Measurements from ENCODE around the gene TET2.
A peak's percentile ranks its signal among the peaks of the same experiment; 100 is the strongest.
"Not testable (repeated sequence)": the region's sequence is repeated elsewhere in the genome, so short reads cannot be mapped to it uniquely, and the experiment has no call there.

Gene TET2

DNA sequence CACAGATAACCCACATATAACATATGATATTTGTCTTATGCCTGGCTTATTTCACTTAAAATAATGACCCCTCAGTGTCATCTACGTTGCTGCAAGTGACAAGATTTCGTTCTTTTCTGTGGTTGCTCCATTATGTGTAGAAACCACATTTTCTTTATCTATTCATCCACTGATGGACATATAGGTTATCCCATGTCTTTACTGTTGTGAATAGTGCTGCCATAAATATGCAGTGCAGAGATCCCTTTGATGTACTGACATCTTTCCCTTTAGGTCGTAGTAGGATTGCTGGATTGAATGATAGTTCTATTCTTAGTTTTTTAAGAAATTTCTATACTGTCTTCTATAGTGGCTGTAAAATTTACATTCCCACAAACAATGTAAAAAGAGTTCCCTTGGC lies 135.8 kb downstream of the TET2 start:
- H3K27me3 Mint-ChIP-seq (ENCODE audit: low read depth): no peaks in the 10 kb centered on the region

GRCh38 chr4:105283501-105283900 lies 136.8 kb downstream of the TET2 start:
- H3K36me3 Mint-ChIP-seq (ENCODE audit: low read depth): peaks cover 6% of the 10 kb centered on the region
- no peak overlapping the region for H3K4me3 Mint-ChIP-seq
- H3K27me3 Mint-ChIP-seq (ENCODE audit: low read depth): no peaks in the 10 kb centered on the region
- H3K27ac Mint-ChIP-seq: no peak overlapping the region
- peaks cover 24% of the 10 kb centered on the region for H3K9me3 Mint-ChIP-seq
- no peak for DNase-seq (ENCODE audit: low spot score)
- H3K4me1 Mint-ChIP-seq (ENCODE audit: low read depth): peaks cover 6% of the 10 kb centered on the region

More for the DNA sequence above, 135.8 kb downstream of the TET2 start:
- no peak overlapping the region for H3K4me3 Mint-ChIP-seq
- DNase-seq (ENCODE audit: low spot score): no peak
- H3K9me3 Mint-ChIP-seq: peaks cover 16% of the 10 kb centered on the region
- peaks cover 6% of the 10 kb centered on the region for H3K4me1 Mint-ChIP-seq (ENCODE audit: low read depth)
- H3K36me3 Mint-ChIP-seq (ENCODE audit: low read depth): peaks cover 4% of the 10 kb centered on the region
- H3K27ac Mint-ChIP-seq: no peak overlapping the region

DNA sequence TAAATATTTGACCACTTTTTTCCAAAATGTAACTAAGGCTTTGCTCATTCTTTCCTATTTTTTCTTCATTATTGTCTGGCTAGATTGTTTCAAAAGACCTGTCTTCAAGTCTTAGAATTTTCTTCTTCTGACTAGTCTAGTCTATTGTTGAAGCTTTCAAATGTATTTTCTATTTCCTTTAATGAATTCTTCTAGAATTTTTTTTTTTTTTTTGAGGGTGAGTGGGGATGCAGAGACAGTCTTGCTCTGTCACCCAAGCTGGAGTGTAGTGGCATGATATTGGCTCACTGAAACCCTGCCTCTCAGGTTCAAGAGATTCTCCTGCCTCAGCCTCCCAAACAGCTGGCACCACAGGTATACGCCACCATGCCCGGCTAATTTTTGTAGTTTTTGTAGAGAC lies 141.4 kb downstream of the TET2 start:
- Mint-ChIP-seq H3K27me3 (ENCODE audit: low read depth) (no peaks in the 10 kb centered on the region), H3K4me3 (no peak overlapping the region), H3K4me1 (ENCODE audit: low read depth) (peaks cover 5% of the 10 kb centered on the region), H3K36me3 (ENCODE audit: low read depth) (peaks cover 8% of the 10 kb centered on the region), H3K27ac (no peak overlapping the region), H3K9me3 (peaks cover 30% of the 10 kb centered on the region)
- no peak for DNase-seq (ENCODE audit: low spot score)

DNA sequence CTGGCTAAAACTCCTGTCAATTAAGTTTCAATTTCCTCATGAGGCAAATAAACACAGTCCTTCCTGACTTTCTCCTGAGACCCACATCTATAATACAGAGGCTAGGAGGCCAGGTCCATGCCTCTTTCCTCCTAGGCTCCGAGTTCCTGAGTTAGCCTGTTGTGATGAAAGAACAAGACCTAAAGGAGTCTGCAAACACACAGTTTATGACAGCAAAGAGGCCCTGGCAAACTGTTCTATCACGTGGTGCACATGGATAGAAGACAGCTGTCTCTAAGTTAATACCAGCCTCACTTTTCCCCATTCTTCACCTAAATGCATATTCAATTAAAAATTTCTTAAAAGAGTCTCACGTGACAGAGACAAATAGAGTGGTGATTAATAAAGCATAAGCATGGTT lies 145.2 kb downstream of the TET2 start:
- Mint-ChIP-seq H3K36me3 (ENCODE audit: low read depth) (peaks cover 8% of the 10 kb centered on the region), H3K27me3 (ENCODE audit: low read depth) (no peaks in the 10 kb centered on the region), H3K9me3 (peaks cover 22% of the 10 kb centered on the region), H3K4me1 (ENCODE audit: low read depth) (peaks cover 2% of the 10 kb centered on the region), H3K4me3 (no peak overlapping the region), H3K27ac (no peak overlapping the region)
- no peak for DNase-seq (ENCODE audit: low spot score)

GRCh38 chr4:105293360-105293759 lies 146.7 kb downstream of the TET2 start:
- H3K4me1 Mint-ChIP-seq (ENCODE audit: low read depth): no peaks in the 10 kb centered on the region
- peaks cover 13% of the 10 kb centered on the region for H3K9me3 Mint-ChIP-seq
- H3K4me3 Mint-ChIP-seq: no peak overlapping the region
- H3K27me3 Mint-ChIP-seq (ENCODE audit: low read depth): no peaks in the 10 kb centered on the region
- no peak overlapping the region for H3K27ac Mint-ChIP-seq
- peaks cover 6% of the 10 kb centered on the region for H3K36me3 Mint-ChIP-seq (ENCODE audit: low read depth)
- no peak for DNase-seq (ENCODE audit: low spot score)

- H3K9me3 Mint-ChIP-seq: peaks cover 18% of the 10 kb centered on the region
- no peaks in the 10 kb centered on the region for H3K27me3 Mint-ChIP-seq (ENCODE audit: low read depth)
- no peak overlapping the region for H3K27ac Mint-ChIP-seq
- DNase-seq (ENCODE audit: low spot score): no peak
- H3K4me3 Mint-ChIP-seq: no peak overlapping the region
- H3K4me1 Mint-ChIP-seq (ENCODE audit: low read depth): no peaks in the 10 kb centered on the region
- H3K36me3 Mint-ChIP-seq (ENCODE audit: low read depth): peaks cover 6% of the 10 kb centered on the region
These were observed 150.0 kb downstream of the TET2 start for GRCh38 chr4:105296672-105297071.

- not testable (repeated sequence) for H3K27ac Mint-ChIP-seq; H3K27me3 Mint-ChIP-seq (ENCODE audit: low read depth); DNase-seq (ENCODE audit: low spot score); H3K4me1 Mint-ChIP-seq (ENCODE audit: low read depth); H3K4me3 Mint-ChIP-seq; H3K36me3 Mint-ChIP-seq (ENCODE audit: low read depth)
- H3K9me3 Mint-ChIP-seq: peaks cover 42% of the 10 kb centered on the region
These were observed 152.4 kb downstream of the TET2 start for GRCh38 chr4:105299027-105299426.

DNA sequence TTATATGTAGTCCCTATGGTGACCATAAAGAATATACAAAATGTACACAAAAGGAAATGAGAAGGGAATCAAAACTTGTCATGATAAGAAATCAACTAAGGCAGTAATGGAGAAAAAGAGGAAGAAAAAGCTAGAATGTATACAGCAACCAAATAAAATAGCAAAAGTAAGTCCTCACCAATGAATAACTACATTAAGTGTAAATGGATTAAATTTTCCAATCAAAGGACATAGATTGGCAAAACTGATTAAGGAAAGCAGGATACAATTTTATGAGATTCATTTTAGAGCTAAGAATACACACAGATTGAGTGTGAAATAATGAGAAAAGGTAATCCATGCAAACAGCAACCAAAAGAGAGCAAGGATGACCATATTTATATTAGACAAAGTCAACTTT lies 157.4 kb downstream of the TET2 start:
- Mint-ChIP-seq H3K36me3 (ENCODE audit: low read depth) (peaks cover 4% of the 10 kb centered on the region), H3K4me1 (ENCODE audit: low read depth) (peaks cover 20% of the 10 kb centered on the region), H3K27ac (no peak overlapping the region), H3K4me3 (no peak overlapping the region), H3K9me3 (peaks cover 43% of the 10 kb centered on the region), H3K27me3 (ENCODE audit: low read depth) (no peaks in the 10 kb centered on the region)
- DNase-seq (ENCODE audit: low spot score): no peak

DNA sequence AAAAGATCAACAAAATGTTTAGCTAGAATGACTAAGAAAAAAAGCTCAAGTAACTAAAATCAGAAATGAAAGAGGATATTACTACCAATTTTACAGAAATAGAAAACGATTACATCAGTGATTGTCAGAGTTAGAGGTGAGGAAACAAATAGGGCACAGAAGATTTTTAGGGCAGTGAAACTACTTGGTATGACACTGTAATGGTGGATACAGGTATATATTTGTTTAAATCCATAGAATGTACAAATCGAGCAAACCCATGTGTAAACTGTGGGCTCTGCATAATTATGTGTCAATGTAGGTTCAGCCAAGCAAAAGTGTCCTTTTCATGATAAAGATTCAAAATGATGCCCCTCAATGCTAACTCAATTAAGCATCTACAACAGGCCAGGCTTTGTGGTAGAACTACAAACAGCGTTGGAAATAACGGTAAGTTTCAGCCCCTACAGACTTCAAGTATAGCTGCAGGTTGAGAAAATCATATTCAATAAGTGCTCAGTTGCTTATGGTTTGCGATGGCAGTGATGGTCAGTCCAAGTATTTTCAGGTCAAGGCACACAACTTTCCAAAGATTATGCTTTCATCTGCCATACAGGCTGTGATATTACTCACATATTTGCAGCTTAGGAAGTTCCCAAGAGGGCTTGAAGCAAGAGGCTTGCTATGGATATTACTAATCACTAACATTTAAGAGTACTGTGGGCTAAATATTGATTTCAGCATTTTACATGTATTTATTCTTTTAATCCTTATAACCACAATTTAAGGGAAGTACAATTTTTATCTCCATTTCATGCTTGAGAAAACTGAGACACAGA lies 158.6 kb downstream of the TET2 start:
- Mint-ChIP-seq H3K4me3 (no peak overlapping the region), H3K36me3 (ENCODE audit: low read depth) (peaks cover 4% of the 10 kb centered on the region), H3K4me1 (ENCODE audit: low read depth) (peaks cover 20% of the 10 kb centered on the region), H3K27me3 (ENCODE audit: low read depth) (no peaks in the 10 kb centered on the region), H3K9me3 (peaks cover 43% of the 10 kb centered on the region), H3K27ac (peak overlapping the region; percentile 20)
- peak; percentile 6 for DNase-seq (ENCODE audit: low spot score)

- peaks cover 20% of the 10 kb centered on the region for H3K4me1 Mint-ChIP-seq (ENCODE audit: low read depth)
- no peaks in the 10 kb centered on the region for H3K27me3 Mint-ChIP-seq (ENCODE audit: low read depth)
- peaks cover 2% of the 10 kb centered on the region for H3K36me3 Mint-ChIP-seq (ENCODE audit: low read depth)
- peak; percentile 81 for DNase-seq (ENCODE audit: low spot score)
- peak overlapping the region; percentile 76 for H3K27ac Mint-ChIP-seq
- peak overlapping the region; percentile 40 for H3K4me3 Mint-ChIP-seq
- H3K9me3 Mint-ChIP-seq: peaks cover 44% of the 10 kb centered on the region
These were observed 159.6 kb downstream of the TET2 start for GRCh38 chr4:105306158-105306781.

DNA sequence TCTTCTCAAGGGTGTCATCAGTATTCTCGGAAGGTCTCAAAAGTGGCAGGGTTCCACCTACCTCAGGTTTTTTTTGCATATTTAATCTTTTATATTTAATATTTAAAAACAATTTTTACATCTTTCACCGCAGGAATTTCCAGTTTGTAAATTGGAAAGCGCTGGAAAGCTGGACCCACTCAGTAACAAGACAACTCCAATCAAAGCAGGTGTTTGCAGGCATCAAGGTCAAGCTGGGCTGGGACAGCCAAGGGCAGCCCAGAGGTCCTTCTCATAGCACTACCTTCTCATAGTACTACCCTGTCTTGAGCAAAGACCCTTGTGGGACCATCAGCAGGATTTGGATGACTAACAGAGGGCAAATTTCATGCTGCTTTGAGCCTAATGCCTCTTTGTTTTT lies 160.1 kb downstream of the TET2 start:
- H3K4me3 Mint-ChIP-seq: peak overlapping the region; percentile 40
- H3K9me3 Mint-ChIP-seq: peaks cover 46% of the 10 kb centered on the region
- DNase-seq (ENCODE audit: low spot score): no peak
- H3K36me3 Mint-ChIP-seq (ENCODE audit: low read depth): peaks cover 5% of the 10 kb centered on the region
- peaks cover 20% of the 10 kb centered on the region for H3K4me1 Mint-ChIP-seq (ENCODE audit: low read depth)
- no peaks in the 10 kb centered on the region for H3K27me3 Mint-ChIP-seq (ENCODE audit: low read depth)
- peak overlapping the region; percentile 76 for H3K27ac Mint-ChIP-seq

DNA sequence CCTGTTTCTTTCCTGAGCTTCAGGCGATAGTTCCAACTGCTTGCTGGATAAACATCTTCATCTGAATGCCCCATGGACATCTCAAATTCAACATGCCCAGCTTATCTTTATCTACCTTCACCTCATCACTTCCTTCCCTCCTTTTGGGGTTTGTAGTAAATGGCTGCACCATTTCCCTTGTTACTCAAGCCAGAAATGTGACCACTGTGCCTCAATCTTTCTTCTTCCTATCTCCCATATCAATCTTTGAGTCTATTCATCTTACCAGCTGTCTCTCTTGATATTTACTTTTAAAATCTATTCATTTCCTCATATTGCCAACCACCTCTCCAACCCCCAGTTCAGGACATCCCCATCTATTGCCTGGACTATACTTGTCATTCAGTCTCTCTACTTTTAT lies 171.8 kb downstream of the TET2 start:
- no peak for DNase-seq (ENCODE audit: low spot score)
- Mint-ChIP-seq H3K27ac (no peak overlapping the region), H3K4me1 (ENCODE audit: low read depth) (no peaks in the 10 kb centered on the region), H3K4me3 (no peak overlapping the region), H3K27me3 (ENCODE audit: low read depth) (no peaks in the 10 kb centered on the region), H3K36me3 (ENCODE audit: low read depth) (no peaks in the 10 kb centered on the region), H3K9me3 (peaks cover 29% of the 10 kb centered on the region)

- Mint-ChIP-seq H3K27me3 (ENCODE audit: low read depth) (no peaks in the 10 kb centered on the region), H3K4me3 (no peak overlapping the region), H3K4me1 (ENCODE audit: low read depth) (peaks cover 3% of the 10 kb centered on the region), H3K9me3 (no peaks in the 10 kb centered on the region), H3K27ac (no peak overlapping the region), H3K36me3 (ENCODE audit: low read depth) (no peaks in the 10 kb centered on the region)
- no peak for DNase-seq (ENCODE audit: low spot score)
These were observed 180.5 kb downstream of the TET2 start for GRCh38 chr4:105327222-105327621.

DNA sequence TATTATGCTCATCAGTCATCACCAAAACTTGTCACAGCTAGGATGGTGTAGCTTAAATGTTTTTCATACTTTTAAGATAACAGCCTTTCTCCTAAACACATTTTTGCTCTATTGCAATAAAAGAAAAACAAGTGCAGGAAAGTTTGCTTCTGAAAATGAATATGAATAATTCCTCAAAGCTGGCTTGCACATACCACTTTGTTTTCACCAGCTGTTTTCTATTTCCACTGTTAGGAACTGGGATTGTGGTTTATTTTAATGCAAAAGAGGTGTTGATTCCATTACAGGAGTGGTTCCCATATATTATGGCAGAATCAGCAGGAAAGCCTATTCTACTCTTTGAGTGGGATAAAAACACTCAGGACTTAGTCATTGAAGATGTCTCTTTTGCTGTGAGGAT lies 181.3 kb downstream of the TET2 start:
- H3K36me3 Mint-ChIP-seq (ENCODE audit: low read depth): no peaks in the 10 kb centered on the region
- no peak overlapping the region for H3K27ac Mint-ChIP-seq
- no peak for DNase-seq (ENCODE audit: low spot score)
- H3K4me1 Mint-ChIP-seq (ENCODE audit: low read depth): peaks cover 3% of the 10 kb centered on the region
- no peak overlapping the region for H3K4me3 Mint-ChIP-seq
- no peaks in the 10 kb centered on the region for H3K9me3 Mint-ChIP-seq
- H3K27me3 Mint-ChIP-seq (ENCODE audit: low read depth): no peaks in the 10 kb centered on the region
